HG03060 (cell line): ENCODE data around the gene ZFP90.
A peak's percentile ranks its signal among the peaks of the same experiment; 100 is the strongest.
"Not testable (repeated sequence)": the region's sequence is repeated elsewhere in the genome, so short reads cannot be mapped to it uniquely, and the experiment has no call there.

Source experiments
- ATAC-seq: cut with Tn5 transposase; IDR thresholded peaks from one replicate; pipeline ENCODE4 v1.9.1; 2021; ENCODE audit warnings: low read depth, moderate number of reproducible peaks; ENCODE audit not compliant: unreplicated experiment

ZFP90 gene

GRCh38 chr16:68538880-68539701 is at the start of gene ZFP90:
TSS of gene ZFP90 (plus strand) at chr16:68539291. CDS start at chr16:68539793, 502 bp downstream.
- ATAC-seq: peak; percentile 53

DNA sequence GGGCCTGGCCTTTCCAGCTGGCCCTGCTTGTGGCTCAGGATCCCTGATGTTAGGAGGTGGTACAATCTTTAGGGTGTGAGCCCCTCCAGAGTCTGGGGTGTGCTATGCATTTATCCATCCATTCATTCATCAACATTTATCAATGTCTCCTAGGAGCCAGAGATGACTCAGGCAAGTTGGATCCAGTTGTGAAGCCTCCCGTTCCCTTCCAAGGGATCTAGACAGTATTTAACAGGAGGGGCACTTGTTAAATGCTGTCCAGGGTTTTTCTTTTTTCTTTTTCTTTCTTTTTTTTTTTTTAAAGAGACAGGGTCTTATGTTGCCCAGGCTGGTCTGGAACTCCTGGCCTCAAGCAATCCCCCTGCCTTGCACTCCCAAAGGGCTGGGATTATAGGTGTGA is 48.7 kb upstream of the ZFP90 start:
- no peak for ATAC-seq

- no peak for ATAC-seq
These were observed 48.1 kb upstream of the ZFP90 start for GRCh38 chr16:68490829-68491575.

GRCh38 chr16:68491576-68491950 is 47.5 kb upstream of the ZFP90 start:
- no peak for ATAC-seq

DNA sequence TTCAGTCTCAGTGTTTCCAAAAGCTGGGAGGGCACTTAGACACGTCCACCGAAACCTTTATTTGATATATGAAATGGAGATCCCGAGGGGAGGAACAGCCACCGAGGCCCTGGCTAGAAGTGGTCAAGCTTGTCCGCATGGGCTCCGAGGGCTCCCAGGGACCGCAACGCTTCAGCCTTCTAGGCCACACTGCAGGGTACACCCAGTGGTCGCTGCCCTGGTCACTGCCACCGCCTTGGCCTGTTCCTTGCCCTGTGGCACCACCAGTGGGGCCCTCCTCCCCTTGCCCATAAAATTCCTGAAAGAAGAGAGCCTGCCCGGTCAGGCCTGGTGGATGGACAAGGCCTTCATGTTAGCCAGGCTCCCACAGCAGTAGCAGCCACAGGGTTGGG is 46.9 kb upstream of the ZFP90 start:
- no peak for ATAC-seq

- no peak for ATAC-seq
These were observed 46.3 kb upstream of the ZFP90 start for GRCh38 chr16:68492543-68493411.

GRCh38 chr16:68493412-68494070 is 45.5 kb upstream of the ZFP90 start:
- no peak for ATAC-seq

GRCh38 chr16:68494261-68494660 is 44.8 kb upstream of the ZFP90 start:
- not testable (repeated sequence) for ATAC-seq

- no peak for ATAC-seq
These were observed 42.4 kb upstream of the ZFP90 start for GRCh38 chr16:68496689-68497088.

GRCh38 chr16:68499006-68499405 is 40.1 kb upstream of the ZFP90 start:
- ATAC-seq: no peak

DNA sequence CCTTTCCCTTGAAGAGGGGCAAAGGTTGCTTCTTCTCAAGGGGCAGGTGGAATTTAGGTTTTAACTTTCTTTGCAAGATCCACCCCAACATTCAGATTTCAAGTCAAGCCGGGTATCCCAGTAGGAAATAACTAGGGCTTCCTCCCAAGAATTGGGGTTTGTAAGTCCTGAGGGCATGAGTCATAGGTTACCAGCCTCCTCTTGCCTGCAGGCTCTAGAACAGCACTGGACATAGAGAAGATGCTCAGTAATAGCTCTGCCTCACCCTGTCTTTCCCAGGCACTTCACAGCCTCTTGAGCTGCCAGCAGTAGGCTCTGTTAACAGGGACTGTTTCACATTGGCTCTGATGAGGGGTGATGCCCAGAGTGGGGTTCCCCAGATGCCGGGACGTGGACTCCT is 35.8 kb upstream of the ZFP90 start:
- ATAC-seq: no peak

- no peak for ATAC-seq
These were observed 35.0 kb upstream of the ZFP90 start for GRCh38 chr16:68504066-68504465.

DNA sequence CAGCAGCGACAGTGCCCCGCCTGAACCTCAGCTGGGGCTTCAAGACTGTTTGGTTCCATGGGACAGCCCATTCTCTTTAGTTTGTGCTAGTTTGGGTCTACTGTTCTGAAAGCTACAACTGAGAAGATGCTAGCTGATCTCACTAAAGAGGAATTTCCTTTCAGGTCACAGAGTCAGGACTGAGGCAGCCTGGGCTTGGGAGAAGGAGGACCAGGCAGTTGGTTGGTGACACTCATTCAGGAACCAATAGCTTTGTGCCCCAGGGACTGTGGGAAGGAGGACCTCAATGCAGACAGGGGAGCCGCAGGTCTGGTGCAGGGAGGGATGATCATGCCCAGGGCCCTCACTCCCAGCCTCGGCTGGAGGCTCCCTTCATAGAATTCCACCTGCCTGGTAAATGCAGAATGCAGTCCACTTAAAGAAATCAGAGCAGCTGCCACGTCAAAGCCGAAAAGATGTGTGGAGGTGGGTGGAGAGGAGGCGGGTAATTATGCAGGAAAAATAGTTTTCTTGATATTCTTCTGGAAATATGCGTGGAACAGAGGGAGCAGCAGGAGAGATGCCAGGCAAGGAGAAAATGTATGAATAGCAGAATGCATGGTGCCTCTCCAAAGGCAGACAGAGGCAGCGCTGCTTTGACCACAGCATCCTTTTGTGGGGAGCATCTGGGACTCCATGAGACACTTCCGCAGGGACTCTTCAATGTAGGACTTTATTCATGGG is 32.6 kb upstream of the ZFP90 start:
- no peak for ATAC-seq

GRCh38 chr16:68508013-68508412 is 31.1 kb upstream of the ZFP90 start:
- no peak for ATAC-seq

DNA sequence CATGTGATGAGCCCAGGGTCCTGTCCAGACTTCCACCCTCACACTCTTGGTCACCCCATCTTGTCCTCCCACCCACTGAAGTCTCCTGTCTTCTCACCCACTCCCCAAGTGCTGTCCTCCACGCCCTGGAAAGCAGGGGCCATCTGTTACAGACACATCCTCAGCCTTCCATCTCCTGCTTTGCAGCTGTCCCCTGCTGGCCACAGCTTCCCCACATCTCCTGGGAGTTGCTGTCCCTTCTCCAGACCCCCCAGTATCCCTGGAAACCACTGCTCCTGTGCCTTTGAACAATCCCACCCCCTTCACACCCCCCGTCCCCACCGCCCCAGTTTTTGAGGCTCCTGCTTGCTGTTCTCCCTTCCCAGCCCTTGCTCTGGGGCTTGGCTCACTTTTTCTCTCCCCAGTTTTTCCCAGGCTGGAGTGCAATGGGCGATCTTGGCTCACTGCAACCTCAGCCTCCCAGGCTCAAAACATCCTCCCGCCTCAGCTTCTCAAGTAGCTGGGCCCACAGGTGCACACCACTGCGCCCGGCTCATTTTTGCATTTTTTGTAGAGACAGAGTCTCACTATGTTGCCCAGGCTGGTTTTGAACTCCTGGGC is 30.4 kb upstream of the ZFP90 start:
- ATAC-seq: no peak

GRCh38 chr16:68509381-68509780 is 29.7 kb upstream of the ZFP90 start:
- ATAC-seq: no peak

DNA sequence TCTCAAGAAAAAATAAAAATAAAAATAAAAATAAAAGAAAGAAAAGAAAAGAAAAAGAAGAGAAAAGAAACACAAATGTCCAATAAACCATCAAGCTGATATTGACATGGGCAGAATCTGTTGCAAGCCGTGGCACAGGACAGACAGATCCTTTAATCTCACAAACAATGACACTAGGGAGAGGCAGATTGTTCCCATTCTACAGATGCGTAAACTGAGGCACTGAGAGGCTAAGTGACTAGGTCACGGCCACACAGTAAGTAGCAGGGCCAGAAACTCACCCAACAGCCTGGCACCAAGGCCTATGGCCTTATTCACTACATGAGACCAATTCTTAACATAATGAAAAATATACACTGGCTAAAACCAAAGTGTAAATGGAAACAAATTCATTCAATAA is 28.3 kb upstream of the ZFP90 start:
- no peak for ATAC-seq

DNA sequence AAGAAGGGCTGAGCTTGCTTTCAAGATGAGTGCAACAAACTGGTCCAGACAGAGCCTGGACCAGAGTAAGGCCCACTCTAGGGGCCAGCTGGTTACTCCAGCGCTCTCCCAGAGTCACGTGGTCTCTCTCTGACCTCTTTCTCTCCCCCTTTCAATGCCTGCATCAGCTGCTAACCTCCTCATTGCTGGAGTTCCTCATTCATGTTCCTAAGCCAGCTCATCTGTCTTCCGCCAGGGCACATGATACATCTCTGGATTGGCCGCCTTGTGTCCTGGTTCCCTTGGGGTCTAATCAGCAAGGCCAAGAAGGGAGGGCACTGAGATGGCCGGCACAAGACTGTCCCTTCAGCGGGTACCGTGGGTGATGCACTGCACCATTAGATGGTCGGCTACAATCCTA is 26.9 kb upstream of the ZFP90 start:
- ATAC-seq: no peak

GRCh38 chr16:68512742-68513141 is 26.3 kb upstream of the ZFP90 start:
- no peak for ATAC-seq
